Measurements from ENCODE around the gene NUDT17. TPM values are rescaled to one million over a fixed set of nuclear protein-coding genes. Genes with fewer than 3 reads are reported as not detected.

Gene NUDT17
- total RNA-seq, 2 donors from 2014 or later: 1.3 TPM

GRCh38 chr1:145843031-145843430, 2.4 kb upstream of the NUDT17 start:
- no peak for ATAC-seq
- DNase-seq: no peak
- intact Hi-C loops (cut with DNase I, micrococcal nuclease): no loop called here

GRCh38 chr1:145845144-145845513, 301 bp upstream of the NUDT17 start:
- intact Hi-C loops (cut with DNase I, micrococcal nuclease): no loop called here
- DNase-seq (no peak), ATAC-seq (peak; percentile 45)

GRCh38 chr1:145846201-145846612, 777 bp downstream of the NUDT17 start:
- DNase-seq (peak in 1 of 2 donors; percentile 35), ATAC-seq (peak; percentile 57)
- intact Hi-C loops (cut with DNase I, micrococcal nuclease): no loop called here

GRCh38 chr1:145847827-145848226, 2.4 kb downstream of the NUDT17 start:
- DNase-seq: no peak
- ATAC-seq: no peak
- intact Hi-C loops (cut with DNase I, micrococcal nuclease): no loop called here

- intact Hi-C loops (cut with DNase I, micrococcal nuclease): no loop called here
- DNase-seq (no peak), ATAC-seq (no peak)
Observed at GRCh38 chr1:145849356-145850160, 4.1 kb downstream of the NUDT17 start.

GRCh38 chr1:145855426-145855948, 10.1 kb downstream of the NUDT17 start:
- intact Hi-C loops (cut with DNase I, micrococcal nuclease): no loop called here
- no peak for ATAC-seq

GRCh38 chr1:145857170-145857569, 11.7 kb downstream of the NUDT17 start:
- intact Hi-C loops (cut with DNase I, micrococcal nuclease): no loop called here
- DNase-seq (no peak), ATAC-seq (no peak)

More at GRCh38 chr1:145855426-145855948, 10.1 kb downstream of the NUDT17 start:
- no peak for DNase-seq

GRCh38 chr1:145858238-145858900, 12.9 kb downstream of the NUDT17 start:
- DNase-seq (peak; percentile 70 to 80), ATAC-seq (peak; percentile 53)
- intact Hi-C loops (cut with DNase I, micrococcal nuclease): no loop called here

GRCh38 chr1:145858901-145859490, 13.6 kb downstream of the NUDT17 start, which contains the start of gene PIAS3:
TSS of gene PIAS3 (minus strand) at chr1:145859081. CDS start at chr1:145858990, 91 bp downstream.
- DNase-seq (peak; percentile 96 to 97), ATAC-seq (peak; percentile 93)
- intact Hi-C loops (cut with DNase I, micrococcal nuclease): no loop called here

GRCh38 chr1:145859491-145860023, 14.1 kb downstream of the NUDT17 start:
- ATAC-seq: peak; percentile 80
- intact Hi-C loops (cut with DNase I, micrococcal nuclease): no loop called here
- peak; percentile 90 for DNase-seq

- intact Hi-C loops (cut with DNase I, micrococcal nuclease): no loop called here
- DNase-seq: no peak
- no peak for ATAC-seq
Observed at GRCh38 chr1:145863282-145864018, 18.0 kb downstream of the NUDT17 start.

- DNase-seq (no peak), ATAC-seq (no peak)
- intact Hi-C loops (cut with DNase I, micrococcal nuclease): no loop called here
Observed at GRCh38 chr1:145868232-145868631, 22.8 kb downstream of the NUDT17 start.

GRCh38 chr1:145871994-145872924, 26.8 kb downstream of the NUDT17 start:
- peak; percentile 39 to 41 for DNase-seq
- intact Hi-C loops (cut with DNase I, micrococcal nuclease): no loop called here

GRCh38 chr1:145874646-145875045, 29.2 kb downstream of the NUDT17 start:
- intact Hi-C loops (cut with DNase I, micrococcal nuclease): no loop called here
- ATAC-seq: no peak
- no peak for DNase-seq

More at GRCh38 chr1:145871994-145872924, 26.8 kb downstream of the NUDT17 start:
- peak; percentile 51 for ATAC-seq

GRCh38 chr1:145877923-145878486, 32.6 kb downstream of the NUDT17 start:
- DNase-seq (no peak), ATAC-seq (no peak)
- intact Hi-C loops (cut with DNase I, micrococcal nuclease): no loop called here

GRCh38 chr1:145878724-145879123, 33.3 kb downstream of the NUDT17 start:
- intact Hi-C loops (cut with DNase I, micrococcal nuclease): no loop called here
- DNase-seq: no peak
- no peak for ATAC-seq

- intact Hi-C loops (cut with DNase I, micrococcal nuclease): no loop called here
- no peak for DNase-seq
- no peak for ATAC-seq
Observed at GRCh38 chr1:145879775-145880174, 34.3 kb downstream of the NUDT17 start.

Measured in left colon (tissue), 2 donors.